SK-N-MC (cell line): ENCODE results near the gene SLC9A9.

Experiments used
- EZH2 ChIP-seq: fragments of 200-600 bp; sonication (generic); IDR thresholded peaks from one replicate; pipeline ENCODE4 v1.6.1; 2017; ENCODE audit warnings: antibody characterized with exemption
- POLR2AphosphoS5 ChIP-seq: IDR thresholded peaks from 2 replicates; pipeline ENCODE4 v1.6.1; 2012; ENCODE audit warnings: mild to moderate bottlenecking, low read depth, low read length, borderline replicate concordance

GRCh38 chr3:143720381-143720780, 127.9 kb downstream of the SLC9A9 start:
- TF ChIP-seq EZH2 (no peak), POLR2AphosphoS5 (no peak)
